Hepatocyte (in vitro differentiated cells): ENCODE measurements around the gene PAOX. TPM values are rescaled to one million over a fixed set of nuclear protein-coding genes. Genes with fewer than 3 reads are reported as not detected.
A peak's percentile ranks its signal among the peaks of the same experiment; 100 is the strongest.

Experiments
- DNase-seq: peaks from one replicate; pipeline ENCODE4 v3.0.0-alpha.2; 2016; ENCODE audit warnings: low spot score
- H2AFZ ChIP-seq: fragments of 200-600 bp; sonication (generic); 2 replicates; pipeline ENCODE4 v1.6.0; 2016; ENCODE audit warnings: antibody characterized with exemption, mild to moderate bottlenecking
- H3K27ac ChIP-seq: fragments of 200-600 bp; sonication (generic); 2 replicates; pipeline ENCODE4 v1.5.1; 2016; ENCODE audit warnings: mild to moderate bottlenecking
- H3K27me3 ChIP-seq: fragments of 200-600 bp; sonication (generic); 2 replicates; pipeline ENCODE4 v1.6.1; 2016
- H3K36me3 ChIP-seq: fragments of 200-600 bp; sonication (generic); replicated peaks from 2 replicates; pipeline ENCODE4 v1.5.1; 2016; ENCODE audit warnings: low read depth; ENCODE audit not compliant: insufficient read depth
- H3K4me1 ChIP-seq: fragments of 200-600 bp; sonication (generic); 2 replicates; pipeline ENCODE4 v1.5.1; 2016; ENCODE audit warnings: mild to moderate bottlenecking, moderate library complexity; ENCODE audit not compliant: insufficient read depth
- H3K4me2 ChIP-seq: fragments of 200-600 bp; sonication (generic); 2 replicates; pipeline ENCODE4 v1.6.0; 2016
- H3K4me3 ChIP-seq: fragments of 200-600 bp; sonication (generic); 2 replicates; pipeline ENCODE4 v1.5.1; 2016; ENCODE audit warnings: mild to moderate bottlenecking
- H3K79me2 ChIP-seq: fragments of 200-600 bp; sonication (generic); 2 replicates; pipeline ENCODE4 v1.6.0; 2017; ENCODE audit warnings: mild to moderate bottlenecking
- H3K9me2 ChIP-seq: fragments of 200-600 bp; sonication (generic); replicated peaks from 2 replicates; pipeline ENCODE4 v1.6.0; 2017; ENCODE audit warnings: mild to moderate bottlenecking; ENCODE audit not compliant: insufficient read depth
- H3K9me3 ChIP-seq: fragments of 200-600 bp; sonication (generic); 2 replicates; pipeline ENCODE4 v1.5.1; 2016; ENCODE audit warnings: low read depth, mild to moderate bottlenecking
- H4K20me1 ChIP-seq: fragments of 200-600 bp; sonication (generic); 2 replicates; pipeline ENCODE4 v1.6.0; 2016; ENCODE audit warnings: mild to moderate bottlenecking; ENCODE audit not compliant: insufficient read depth, poor library complexity, severe bottlenecking
- EZH2 ChIP-seq: fragments of 200-600 bp; sonication (generic); IDR thresholded peaks from 2 replicates; pipeline ENCODE4 v1.6.1; 2016; ENCODE audit warnings: antibody characterized with exemption, mild to moderate bottlenecking, borderline replicate concordance
- EZH2phosphoT487 ChIP-seq: fragments of 200-600 bp; sonication (generic); IDR thresholded peaks from one replicate; pipeline ENCODE4 v1.6.1; 2018; ENCODE audit warnings: antibody characterized with exemption, mild to moderate bottlenecking, low read depth, moderate library complexity; ENCODE audit not compliant: unreplicated experiment, severe bottlenecking
- WGBS: methylation state at CpG from one replicate; pipeline ENCODE4 v1.1.6; 2016; ENCODE audit warnings: low lambda C conversion rate; ENCODE audit errors: missing lambda C conversion rate; 5-methylcytosine and 5-hydroxymethylcytosine counted together
- polyA plus RNA-seq: library from polyadenylated mRNA; unstranded; fragments of >200 nt; fragmentation: Nextera tagmentation; extraction: Ambion mirVana; gene quantifications from 2 replicates; pipeline ENCODE4 v1.2.1, GENCODE V29; 2016
- total RNA-seq: library from RNA; depleted of rRNA; stranded (reverse); fragments of >200 nt; gene quantifications from 2 replicates; pipeline ENCODE4 v1.2.3, GENCODE V29; 2014
- TF ChIP-seq, protein P1 (sequence below): fragments of 200-600 bp; sonication (generic); IDR thresholded peaks from 2 replicates; pipeline ENCODE4 v1.5.1; 2016; ENCODE audit warnings: antibody characterized with exemption, mild to moderate bottlenecking; ENCODE audit not compliant: poor library complexity

PAOX gene
- total and polyA plus RNA-seq, 2 experiments from 2014 or later, result 11.5 to 19.6 TPM

DNA sequence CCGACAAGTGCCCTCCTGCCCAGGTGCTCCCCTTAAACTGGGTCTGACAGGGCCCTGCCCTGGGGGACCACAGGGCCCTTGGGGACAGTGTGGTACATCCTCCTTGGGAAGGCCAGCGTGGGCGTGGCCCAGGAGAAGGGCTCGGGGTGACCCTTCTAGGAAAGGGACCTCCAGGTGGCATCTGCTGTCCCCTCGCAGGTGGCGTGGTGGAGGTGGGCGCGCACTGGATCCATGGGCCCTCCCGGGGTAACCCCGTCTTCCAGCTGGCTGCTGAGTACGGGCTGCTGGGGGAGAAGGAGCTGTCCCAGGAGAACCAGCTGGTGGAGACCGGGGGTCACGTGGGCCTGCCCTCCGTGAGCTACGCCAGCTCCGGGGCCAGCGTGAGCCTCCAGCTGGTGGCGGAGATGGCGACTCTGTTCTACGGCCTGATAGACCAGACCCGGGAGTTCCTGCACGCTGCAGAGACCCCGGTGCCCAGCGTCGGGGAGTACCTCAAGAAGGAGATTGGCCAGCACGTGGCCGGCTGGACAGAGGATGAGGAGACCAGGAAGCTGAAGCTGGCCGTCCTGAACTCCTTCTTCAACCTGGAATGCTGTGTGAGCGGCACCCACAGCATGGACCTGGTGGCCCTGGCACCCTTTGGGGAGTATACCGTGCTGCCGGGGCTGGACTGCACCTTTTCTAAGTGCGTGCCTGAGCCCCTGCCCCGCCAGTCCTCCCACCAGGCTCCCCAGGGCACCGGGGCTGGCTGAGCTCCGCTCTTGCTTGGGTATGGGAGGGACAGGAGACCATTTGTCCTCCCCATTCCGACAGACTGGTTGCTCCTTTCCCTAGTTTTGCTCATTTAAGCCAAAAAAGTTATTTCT lies 972 bp downstream of the PAOX start:
- H3K9me3 ChIP-seq, result no peaks in the 10 kb centered on the region
- H3K79me2 ChIP-seq, result peaks cover 9% of the 10 kb centered on the region
- H4K20me1 ChIP-seq, result no peaks in the 10 kb centered on the region
- H3K4me2 ChIP-seq, result peak overlapping the region; percentile 95
- no peaks in the 10 kb centered on the region for H3K9me2 ChIP-seq
- WGBS, result 94% methylated on average over 31 of the region's 36 CpGs
- H3K27ac ChIP-seq, result peak overlapping the region; percentile 84
- H3K4me1 ChIP-seq, result peaks cover 13% of the 10 kb centered on the region
- DNase-seq, result no peak
- peak overlapping the region; percentile 99 for H2AFZ ChIP-seq
- TF ChIP-seq, protein P1, sequence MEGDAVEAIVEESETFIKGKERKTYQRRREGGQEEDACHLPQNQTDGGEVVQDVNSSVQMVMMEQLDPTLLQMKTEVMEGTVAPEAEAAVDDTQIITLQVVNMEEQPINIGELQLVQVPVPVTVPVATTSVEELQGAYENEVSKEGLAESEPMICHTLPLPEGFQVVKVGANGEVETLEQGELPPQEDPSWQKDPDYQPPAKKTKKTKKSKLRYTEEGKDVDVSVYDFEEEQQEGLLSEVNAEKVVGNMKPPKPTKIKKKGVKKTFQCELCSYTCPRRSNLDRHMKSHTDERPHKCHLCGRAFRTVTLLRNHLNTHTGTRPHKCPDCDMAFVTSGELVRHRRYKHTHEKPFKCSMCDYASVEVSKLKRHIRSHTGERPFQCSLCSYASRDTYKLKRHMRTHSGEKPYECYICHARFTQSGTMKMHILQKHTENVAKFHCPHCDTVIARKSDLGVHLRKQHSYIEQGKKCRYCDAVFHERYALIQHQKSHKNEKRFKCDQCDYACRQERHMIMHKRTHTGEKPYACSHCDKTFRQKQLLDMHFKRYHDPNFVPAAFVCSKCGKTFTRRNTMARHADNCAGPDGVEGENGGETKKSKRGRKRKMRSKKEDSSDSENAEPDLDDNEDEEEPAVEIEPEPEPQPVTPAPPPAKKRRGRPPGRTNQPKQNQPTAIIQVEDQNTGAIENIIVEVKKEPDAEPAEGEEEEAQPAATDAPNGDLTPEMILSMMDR, result no peak
- TF ChIP-seq EZH2 (no peak), EZH2phosphoT487 (no peak)
- no peaks in the 10 kb centered on the region for H3K36me3 ChIP-seq
- peak overlapping the region; percentile 98 for H3K4me3 ChIP-seq
- no peaks in the 10 kb centered on the region for H3K27me3 ChIP-seq

DNA sequence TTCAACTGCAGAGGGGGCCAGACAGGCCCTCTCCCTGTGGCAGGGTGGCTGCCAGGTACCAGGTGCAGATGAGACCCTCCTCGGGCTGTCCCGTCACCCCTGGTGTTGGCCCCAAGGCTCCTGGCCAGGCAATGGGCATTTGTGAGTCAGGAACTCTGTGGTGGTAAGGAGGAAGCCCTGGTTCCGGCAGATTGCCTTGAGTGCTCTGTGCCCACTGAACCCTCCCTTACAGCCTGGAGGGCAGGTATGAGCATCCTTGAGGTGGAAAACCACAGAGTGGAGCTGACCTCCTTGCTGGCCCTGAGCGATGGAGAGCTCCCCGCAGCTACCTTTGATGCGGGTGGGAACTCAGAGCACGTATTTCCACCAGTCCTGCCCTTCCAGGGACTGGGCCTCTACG lies 2.0 kb downstream of the PAOX start:
- Histone ChIP-seq H3K27ac (no peak overlapping the region), H3K4me3 (no peak overlapping the region), H4K20me1 (no peaks in the 10 kb centered on the region), H3K36me3 (no peaks in the 10 kb centered on the region), H3K27me3 (no peaks in the 10 kb centered on the region), H2AFZ (no peak overlapping the region), H3K4me2 (no peak overlapping the region), H3K9me3 (no peaks in the 10 kb centered on the region), H3K9me2 (no peaks in the 10 kb centered on the region), H3K4me1 (peaks cover 13% of the 10 kb centered on the region), H3K79me2 (peaks cover 9% of the 10 kb centered on the region)
- TF ChIP-seq, protein P1, result no peak
- TF ChIP-seq EZH2, result no peak
- no peak for TF ChIP-seq EZH2phosphoT487
- no peak for DNase-seq
- WGBS, result 94% methylated on average over 8 of the region's 8 CpGs

DNA sequence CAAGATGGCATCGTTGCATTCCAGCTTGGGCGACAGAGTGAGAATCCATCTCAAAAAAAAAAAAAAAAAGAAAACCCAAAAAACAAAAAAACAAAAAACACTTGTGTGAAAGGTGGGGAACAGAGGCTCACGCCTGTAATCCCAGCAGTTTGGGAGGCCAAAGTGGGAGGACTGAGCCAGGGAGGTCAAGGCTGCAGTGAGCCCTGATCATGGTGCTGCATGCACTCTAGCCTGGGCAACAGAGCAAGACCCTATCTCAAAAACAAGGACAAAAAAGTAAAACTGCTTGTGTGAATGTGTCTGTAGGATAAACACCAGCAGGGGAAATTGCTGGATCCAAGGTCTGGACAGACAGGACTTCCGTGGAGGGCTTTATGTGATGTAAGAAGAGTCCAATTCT lies 4.5 kb downstream of the PAOX start:
- H3K9me2 ChIP-seq, result no peaks in the 10 kb centered on the region
- H3K4me1 ChIP-seq, result peaks cover 6% of the 10 kb centered on the region
- no peaks in the 10 kb centered on the region for H3K9me3 ChIP-seq
- no peaks in the 10 kb centered on the region for H4K20me1 ChIP-seq
- H3K27me3 ChIP-seq, result no peaks in the 10 kb centered on the region
- no peak overlapping the region for H3K4me2 ChIP-seq
- H3K27ac ChIP-seq, result no peak overlapping the region
- H3K79me2 ChIP-seq, result peaks cover 9% of the 10 kb centered on the region
- no peak overlapping the region for H2AFZ ChIP-seq
- no peak for DNase-seq
- TF ChIP-seq EZH2 (no peak), EZH2phosphoT487 (no peak)
- TF ChIP-seq, protein P1, result no peak
- H3K4me3 ChIP-seq, result no peak overlapping the region
- H3K36me3 ChIP-seq, result no peaks in the 10 kb centered on the region
- 98% methylated on average over 4 of the region's 4 CpGs for WGBS
